ENCODE measurements around the gene PODXL2. TPM values are rescaled to one million over a fixed set of nuclear protein-coding genes. Genes with fewer than 3 reads are reported as not detected.

Gene PODXL2
- total and polyA plus RNA-seq, 2 of the 8 experiments (the other 6 are each of a cell fraction or from before 2014, with no cell fraction given) = 27.6 to 31.6 TPM

GRCh38 chr3:127710155-127710941 lies 81.4 kb downstream of the PODXL2 start (continued):
- TF ChIP-seq USF2 (IDR thresholded peaks at IDR 0.05; ENCODE audit: low read length) = no peak

All from H1 (cell line).